B cell (primary cell): ENCODE measurements around the gene P4HA3.

Experiments used
- EZH2 ChIP-seq: IDR thresholded peaks from 2 replicates; pipeline ENCODE4 v1.6.1; 2012; ENCODE audit warnings: borderline replicate concordance, low read depth, mild to moderate bottlenecking, moderate library complexity, low read length; ENCODE audit not compliant: insufficient read depth, poor library complexity, severe bottlenecking
- TF ChIP-seq, protein P1 (sequence below): fragments of 200-600 bp; IDR thresholded peaks from one replicate; pipeline ENCODE4 v1.8.0; 2022; ENCODE audit warnings: antibody characterized with exemption, mild to moderate bottlenecking

DNA sequence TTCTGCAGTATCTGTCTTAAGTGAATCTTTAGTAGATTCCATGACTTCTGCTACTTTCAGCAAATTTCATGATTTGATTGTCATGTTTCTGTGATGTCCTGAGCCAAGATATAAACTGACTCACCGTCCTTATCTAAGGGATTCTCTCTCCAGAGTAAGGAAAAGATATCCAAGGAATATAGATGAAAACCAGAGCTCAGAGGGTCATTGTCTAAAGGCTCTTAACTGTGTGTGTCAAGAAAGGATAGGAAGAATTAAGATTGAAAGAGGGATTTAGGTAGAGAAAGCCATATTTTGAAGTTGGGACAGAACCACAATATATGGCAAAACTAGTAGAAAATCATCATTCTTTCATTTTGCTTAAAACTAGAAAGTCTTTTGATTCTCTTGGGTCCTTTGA lies 89.6 kb downstream of the P4HA3 start:
- TF ChIP-seq, protein P1, sequence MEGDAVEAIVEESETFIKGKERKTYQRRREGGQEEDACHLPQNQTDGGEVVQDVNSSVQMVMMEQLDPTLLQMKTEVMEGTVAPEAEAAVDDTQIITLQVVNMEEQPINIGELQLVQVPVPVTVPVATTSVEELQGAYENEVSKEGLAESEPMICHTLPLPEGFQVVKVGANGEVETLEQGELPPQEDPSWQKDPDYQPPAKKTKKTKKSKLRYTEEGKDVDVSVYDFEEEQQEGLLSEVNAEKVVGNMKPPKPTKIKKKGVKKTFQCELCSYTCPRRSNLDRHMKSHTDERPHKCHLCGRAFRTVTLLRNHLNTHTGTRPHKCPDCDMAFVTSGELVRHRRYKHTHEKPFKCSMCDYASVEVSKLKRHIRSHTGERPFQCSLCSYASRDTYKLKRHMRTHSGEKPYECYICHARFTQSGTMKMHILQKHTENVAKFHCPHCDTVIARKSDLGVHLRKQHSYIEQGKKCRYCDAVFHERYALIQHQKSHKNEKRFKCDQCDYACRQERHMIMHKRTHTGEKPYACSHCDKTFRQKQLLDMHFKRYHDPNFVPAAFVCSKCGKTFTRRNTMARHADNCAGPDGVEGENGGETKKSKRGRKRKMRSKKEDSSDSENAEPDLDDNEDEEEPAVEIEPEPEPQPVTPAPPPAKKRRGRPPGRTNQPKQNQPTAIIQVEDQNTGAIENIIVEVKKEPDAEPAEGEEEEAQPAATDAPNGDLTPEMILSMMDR: no peak
- no peak for TF ChIP-seq EZH2
